ENCODE measurements around the gene CPVL. TPM values are rescaled to one million over a fixed set of nuclear protein-coding genes. Genes with fewer than 3 reads are reported as not detected.

CPVL gene
- total RNA-seq, 1 experiment from 2014 or later, result 26.9 TPM

- Histone ChIP-seq H4K20me1 (ENCODE audit: control insufficient read depth, insufficient read depth, insufficient read length) (no peaks in the 10 kb centered on the region), H2AK5ac (ENCODE audit: insufficient read length, low read length) (no peak overlapping the region), H4K91ac (ENCODE audit: insufficient read length, low read depth, low read length) (no peak overlapping the region), H2BK12ac (ENCODE audit: insufficient read length, low read depth, low read length) (no peak overlapping the region), H2BK15ac (ENCODE audit: low read depth, low read length) (no peak overlapping the region), H3K4me1 (ENCODE audit: insufficient read depth, low read length) (no peaks in the 10 kb centered on the region), H2AFZ (ENCODE audit: low read length) (no peak overlapping the region), H3K4me2 (ENCODE audit: insufficient read depth, insufficient read length, low read length) (no peak overlapping the region), H3K14ac (ENCODE audit: insufficient read depth, low read length) (no peak overlapping the region), H3K23me2 (ENCODE audit: insufficient read length, low read depth, low read length, poor library complexity, severe bottlenecking) (no peaks in the 10 kb centered on the region), H3T11ph (ENCODE audit: low read length) (no peak overlapping the region), H3K79me1 (ENCODE audit: insufficient read depth, low read depth, low read length, poor library complexity, severe bottlenecking) (no peaks in the 10 kb centered on the region), H4K5ac (ENCODE audit: insufficient read length, low read depth, low read length) (no peak overlapping the region), H3K27ac (ENCODE audit: insufficient read length, low read depth, low read length) (no peak overlapping the region), H2BK5ac (ENCODE audit: insufficient read length, low read length) (no peak overlapping the region), H3K9ac (ENCODE audit: extremely low read depth, insufficient read length, low read length) (no peak overlapping the region), H3K4ac (ENCODE audit: low read depth, low read length) (no peak overlapping the region), H2BK20ac (ENCODE audit: low read depth, low read length, poor library complexity, severe bottlenecking) (no peak overlapping the region), H3K79me2 (ENCODE audit: insufficient read depth, low read length) (no peaks in the 10 kb centered on the region), H3K27me3 (ENCODE audit: insufficient read depth, low read length) (no peaks in the 10 kb centered on the region), H3K9me3 (ENCODE audit: control insufficient read depth, low read depth, low read length) (no peaks in the 10 kb centered on the region), H2BK120ac (ENCODE audit: low read depth, low read length, poor library complexity, severe bottlenecking) (no peak overlapping the region), H3K18ac (ENCODE audit: insufficient read length, low read depth, low read length) (no peak overlapping the region), H4K8ac (replicated peaks; ENCODE audit: insufficient read length, low read depth, low read length) (no peak overlapping the region), H3K23ac (ENCODE audit: insufficient read length, low read depth, low read length) (no peak overlapping the region), H3K56ac (ENCODE audit: insufficient read length, low read depth, low read length) (no peak overlapping the region)
- no peaks in the 10 kb centered on the region for H3K27me3 Mint-ChIP-seq (ENCODE audit: low read depth)
- H3K36me3 Mint-ChIP-seq (ENCODE audit: insufficient read depth in 1 of 3, low read depth in 3 of 3), result peaks cover 3 to 10% (median 5%) of the 10 kb centered on the region in 3 experiments; a peak in 5 of 7 replicates
- H3K9me3 Mint-ChIP-seq, result peaks cover 0 to 3% of the 10 kb centered on the region in 2 experiments; a peak in 2 of 5 replicates
- DNase-seq, result peak; percentile 49
- WGBS (ENCODE audit: extremely low coverage, insufficient read length, low lambda C conversion rate), result no CpG with 5 or more reads among the region's 4 CpGs
- TF ChIP-seq CTCF (conservative IDR thresholded peaks at IDR 0.05), result peak; percentile 84
- peaks cover 0 to 4% of the 10 kb centered on the region in 2 experiments; a peak in 2 of 4 replicates for H3K4me1 Mint-ChIP-seq
- H3K4me3 Mint-ChIP-seq, result no peak overlapping the region
- H3K27ac Mint-ChIP-seq, result no peak overlapping the region
Observed at GRCh38 chr7:29105752-29106668, 40.3 kb downstream of the CPVL start.

Measured in H9 (cell line).